ENCODE data around the gene TMIGD2.

Gene TMIGD2

DNA sequence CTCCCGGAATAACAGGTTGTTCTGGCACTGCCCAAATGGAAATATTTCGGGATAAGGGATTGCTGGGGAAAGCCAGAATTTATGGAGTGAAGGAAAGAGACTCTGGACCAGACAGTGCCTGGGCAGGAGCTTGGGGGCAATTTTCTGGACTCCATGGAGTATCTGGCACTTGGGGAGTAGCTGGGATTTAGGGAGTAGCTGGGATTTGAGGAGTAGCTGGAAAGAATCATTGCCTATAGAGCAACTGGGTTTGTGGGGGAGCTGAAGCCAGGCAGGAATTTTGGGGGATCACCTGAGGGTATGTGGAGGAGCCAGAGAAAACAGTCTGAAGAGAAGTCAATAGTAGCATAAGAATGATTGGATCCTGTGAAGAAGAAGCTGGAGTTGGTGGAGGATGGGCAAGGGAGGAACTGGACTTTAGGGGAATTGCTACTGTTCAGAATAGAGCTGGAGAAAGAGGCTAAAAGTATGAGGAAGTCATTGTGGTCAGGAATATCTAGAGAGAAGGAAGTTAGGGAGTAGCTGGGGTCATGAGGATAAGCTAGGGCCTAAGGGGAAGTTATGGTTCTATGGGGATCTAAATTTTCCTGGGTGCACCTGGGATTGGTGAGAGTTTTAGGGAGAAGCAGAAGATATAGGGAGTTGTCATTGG, 17.0 kb upstream of the TMIGD2 start:
- H3K9me3 ChIP-seq (ENCODE audit: low read length): no peaks in the 10 kb centered on the region; the same call in 1 of the 2 replicates
- H3K9me2 ChIP-seq (ENCODE audit: low read depth, low read length): no peaks in the 10 kb centered on the region
- no peaks in the 10 kb centered on the region for H4K20me1 ChIP-seq (ENCODE audit: insufficient read depth, low read length)
- H3F3A ChIP-seq (ENCODE audit: insufficient read depth, low read length): no peaks in the 10 kb centered on the region
- no peaks in the 10 kb centered on the region for H3K79me2 ChIP-seq (ENCODE audit: insufficient read depth, low read length)
- H3K4me3 ChIP-seq (ENCODE audit: low read depth, low read length, poor library complexity, severe bottlenecking): no peak overlapping the region
- H3K27ac ChIP-seq (ENCODE audit: low read depth, low read length, poor library complexity, severe bottlenecking): no peak overlapping the region
- no peaks in the 10 kb centered on the region for H3K27me3 ChIP-seq (ENCODE audit: insufficient read depth, low read length)
- no peak overlapping the region for H3K9ac ChIP-seq (ENCODE audit: low read length)
- no peak overlapping the region for H2AFZ ChIP-seq (ENCODE audit: low read length)
- no peaks in the 10 kb centered on the region for H3K36me3 ChIP-seq (ENCODE audit: insufficient read depth, low read length)
- H3K4me1 ChIP-seq (ENCODE audit: insufficient read depth, low read length, severe bottlenecking): no peaks in the 10 kb centered on the region
- TF ChIP-seq EZH2 (IDR thresholded peaks at IDR 0.05; ENCODE audit: borderline replicate concordance, low read length): no peak
- TF ChIP-seq CTCF (IDR thresholded peaks at IDR 0.05; ENCODE audit: low read length): no peak
- no peak overlapping the region for H3K4me2 ChIP-seq (ENCODE audit: low read length)

DNA sequence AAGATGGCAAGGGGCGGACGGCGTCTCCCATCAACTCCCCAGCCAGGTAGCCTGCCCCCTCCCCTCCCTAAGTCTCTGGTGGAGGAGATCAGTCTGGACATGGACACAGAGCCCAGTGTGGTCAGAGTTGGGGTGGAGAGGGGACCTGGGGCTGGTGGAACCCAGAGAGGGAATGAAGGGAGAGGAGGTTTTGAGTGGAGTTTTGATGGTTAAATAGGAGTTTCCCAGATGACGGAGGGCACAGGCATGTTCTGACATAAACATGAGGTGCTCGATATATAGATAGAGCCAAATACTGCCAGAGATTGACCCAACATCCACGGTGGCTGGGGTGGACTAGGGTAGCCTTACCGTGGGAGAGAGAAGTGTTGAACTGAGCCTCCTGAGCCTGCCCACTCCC, 16.3 kb upstream of the TMIGD2 start:
- no peak overlapping the region for H3K9ac ChIP-seq (ENCODE audit: low read length)
- no peak overlapping the region for H2AFZ ChIP-seq (ENCODE audit: low read length)
- H3K9me3 ChIP-seq (ENCODE audit: low read length): no peaks in the 10 kb centered on the region; the same call in 1 of the 2 replicates
- no peak overlapping the region for H3K27ac ChIP-seq (ENCODE audit: low read depth, low read length, poor library complexity, severe bottlenecking)
- H3K9me2 ChIP-seq (ENCODE audit: low read depth, low read length): no peaks in the 10 kb centered on the region
- no peak overlapping the region for H3K4me3 ChIP-seq (ENCODE audit: low read depth, low read length, poor library complexity, severe bottlenecking)
- no peaks in the 10 kb centered on the region for H4K20me1 ChIP-seq (ENCODE audit: insufficient read depth, low read length)
- no peak overlapping the region for H3K4me2 ChIP-seq (ENCODE audit: low read length)
- no peaks in the 10 kb centered on the region for H3K79me2 ChIP-seq (ENCODE audit: insufficient read depth, low read length)
- no peaks in the 10 kb centered on the region for H3K27me3 ChIP-seq (ENCODE audit: insufficient read depth, low read length)
- H3K4me1 ChIP-seq (ENCODE audit: insufficient read depth, low read length, severe bottlenecking): no peaks in the 10 kb centered on the region
- no peak for TF ChIP-seq EZH2 (IDR thresholded peaks at IDR 0.05; ENCODE audit: borderline replicate concordance, low read length)
- no peak for TF ChIP-seq CTCF (IDR thresholded peaks at IDR 0.05; ENCODE audit: low read length)
- no peaks in the 10 kb centered on the region for H3K36me3 ChIP-seq (ENCODE audit: insufficient read depth, low read length)
- H3F3A ChIP-seq (ENCODE audit: insufficient read depth, low read length): no peaks in the 10 kb centered on the region

DNA sequence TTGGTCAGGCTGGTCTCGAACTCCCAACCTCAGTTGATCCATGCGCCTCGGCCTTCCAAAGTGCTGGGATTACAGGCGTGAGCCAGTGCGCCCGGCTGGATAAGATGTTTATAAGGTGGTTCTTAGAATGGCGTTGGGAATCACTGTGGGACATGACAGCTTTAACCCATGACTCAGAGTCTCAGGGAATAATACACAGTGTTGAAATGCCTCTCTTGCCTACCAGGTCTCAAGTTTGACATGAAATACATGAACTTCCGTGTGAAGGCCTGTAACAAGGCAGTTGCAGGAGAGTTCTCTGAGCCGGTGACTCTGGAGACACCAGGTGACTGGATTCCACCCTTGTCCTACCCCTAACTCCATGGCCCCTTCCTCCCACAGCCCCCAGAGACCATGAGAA, 14.8 kb upstream of the TMIGD2 start:
- Histone ChIP-seq H3K27ac (ENCODE audit: low read depth, low read length, poor library complexity, severe bottlenecking) (no peak overlapping the region), H3F3A (ENCODE audit: insufficient read depth, low read length) (no peaks in the 10 kb centered on the region), H4K20me1 (ENCODE audit: insufficient read depth, low read length) (no peaks in the 10 kb centered on the region), H2AFZ (ENCODE audit: low read length) (no peak overlapping the region), H3K36me3 (ENCODE audit: insufficient read depth, low read length) (no peaks in the 10 kb centered on the region), H3K4me2 (ENCODE audit: low read length) (no peak overlapping the region), H3K9ac (ENCODE audit: low read length) (no peak overlapping the region), H3K27me3 (ENCODE audit: insufficient read depth, low read length) (no peaks in the 10 kb centered on the region), H3K9me3 (ENCODE audit: low read length) (no peaks in the 10 kb centered on the region; the same call in 1 of the 2 replicates), H3K4me1 (ENCODE audit: insufficient read depth, low read length, severe bottlenecking) (no peaks in the 10 kb centered on the region), H3K79me2 (ENCODE audit: insufficient read depth, low read length) (no peaks in the 10 kb centered on the region), H3K4me3 (ENCODE audit: low read depth, low read length, poor library complexity, severe bottlenecking) (no peak overlapping the region), H3K9me2 (ENCODE audit: low read depth, low read length) (no peaks in the 10 kb centered on the region)
- TF ChIP-seq CTCF (IDR thresholded peaks at IDR 0.05; ENCODE audit: low read length): no peak
- no peak for TF ChIP-seq EZH2 (IDR thresholded peaks at IDR 0.05; ENCODE audit: borderline replicate concordance, low read length)

Data from OCI-LY1 (cell line).